Measurements from ENCODE around the gene PSMB7.

DNA sequence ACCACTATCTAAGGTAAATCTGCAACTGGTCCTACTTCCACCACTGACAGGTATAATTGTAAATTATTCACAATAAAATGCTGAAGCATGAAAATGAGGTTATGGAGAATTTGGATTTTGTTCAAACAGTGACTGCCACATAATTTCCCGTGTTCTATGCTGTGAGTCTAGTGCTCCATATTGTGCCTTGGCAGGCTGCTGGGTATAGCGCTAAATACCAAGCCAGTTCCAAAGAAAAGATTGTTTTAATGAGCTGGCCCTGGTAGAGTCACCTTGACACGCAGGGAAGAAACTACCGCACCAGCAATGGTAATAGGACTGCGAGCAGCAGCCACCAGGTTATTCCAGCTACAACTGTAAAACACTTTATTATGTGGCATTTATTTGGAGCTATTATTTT, 30.4 kb downstream of the PSMB7 start:
- TF ChIP-seq, protein P1, sequence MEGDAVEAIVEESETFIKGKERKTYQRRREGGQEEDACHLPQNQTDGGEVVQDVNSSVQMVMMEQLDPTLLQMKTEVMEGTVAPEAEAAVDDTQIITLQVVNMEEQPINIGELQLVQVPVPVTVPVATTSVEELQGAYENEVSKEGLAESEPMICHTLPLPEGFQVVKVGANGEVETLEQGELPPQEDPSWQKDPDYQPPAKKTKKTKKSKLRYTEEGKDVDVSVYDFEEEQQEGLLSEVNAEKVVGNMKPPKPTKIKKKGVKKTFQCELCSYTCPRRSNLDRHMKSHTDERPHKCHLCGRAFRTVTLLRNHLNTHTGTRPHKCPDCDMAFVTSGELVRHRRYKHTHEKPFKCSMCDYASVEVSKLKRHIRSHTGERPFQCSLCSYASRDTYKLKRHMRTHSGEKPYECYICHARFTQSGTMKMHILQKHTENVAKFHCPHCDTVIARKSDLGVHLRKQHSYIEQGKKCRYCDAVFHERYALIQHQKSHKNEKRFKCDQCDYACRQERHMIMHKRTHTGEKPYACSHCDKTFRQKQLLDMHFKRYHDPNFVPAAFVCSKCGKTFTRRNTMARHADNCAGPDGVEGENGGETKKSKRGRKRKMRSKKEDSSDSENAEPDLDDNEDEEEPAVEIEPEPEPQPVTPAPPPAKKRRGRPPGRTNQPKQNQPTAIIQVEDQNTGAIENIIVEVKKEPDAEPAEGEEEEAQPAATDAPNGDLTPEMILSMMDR (conservative IDR thresholded peaks at IDR 0.05; ENCODE audit: low read length): no peak
- no peak for TF ChIP-seq EZH2phosphoT487 (IDR thresholded peaks at IDR 0.05; ENCODE audit: borderline replicate concordance, low read depth, low read length)
